Limb (tissue), 2 donors: Measurements from ENCODE around the gene SRPK3.
A peak's percentile ranks its signal among the peaks of the same experiment; 100 is the strongest.
"Not testable (repeated sequence)": the region's sequence is repeated elsewhere in the genome, so short reads cannot be mapped to it uniquely, and the experiment has no call there.

Source experiments
- DNase-seq, 2 donors: peaks; one replicate each; pipeline ENCODE4 v3.0.0-alpha.2; 2016; ENCODE audit errors: extremely low spot score in 2 of 2

Gene SRPK3

GRCh38 chrX:153805436-153805835, 24.6 kb downstream of the SRPK3 start:
- DNase-seq, result no peak

GRCh38 chrX:153806999-153807575, 26.2 kb downstream of the SRPK3 start:
- DNase-seq, result no peak

DNA sequence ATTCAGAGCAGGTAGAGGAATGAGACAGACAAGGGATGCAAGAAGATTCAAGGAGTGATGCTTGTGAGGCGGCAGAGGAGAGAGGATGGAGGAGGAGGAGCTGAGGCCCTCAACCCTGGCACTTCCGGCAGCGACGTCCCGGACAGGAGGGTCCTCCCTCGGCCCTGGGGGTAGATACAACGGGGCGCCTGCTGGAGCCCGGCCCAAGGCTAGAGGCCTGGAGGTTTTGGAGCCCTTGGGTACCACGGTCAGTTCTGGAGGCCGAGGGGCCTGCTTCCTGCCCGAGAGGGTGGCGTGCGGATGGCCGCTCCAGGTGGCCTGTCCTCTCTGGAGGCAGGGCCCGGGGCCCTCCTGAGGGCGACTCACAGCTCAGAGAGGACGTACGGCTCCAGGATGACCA, 27.1 kb downstream of the SRPK3 start:
- no peak for DNase-seq

GRCh38 chrX:153812220-153812619, 31.4 kb downstream of the SRPK3 start:
- no peak for DNase-seq

DNA sequence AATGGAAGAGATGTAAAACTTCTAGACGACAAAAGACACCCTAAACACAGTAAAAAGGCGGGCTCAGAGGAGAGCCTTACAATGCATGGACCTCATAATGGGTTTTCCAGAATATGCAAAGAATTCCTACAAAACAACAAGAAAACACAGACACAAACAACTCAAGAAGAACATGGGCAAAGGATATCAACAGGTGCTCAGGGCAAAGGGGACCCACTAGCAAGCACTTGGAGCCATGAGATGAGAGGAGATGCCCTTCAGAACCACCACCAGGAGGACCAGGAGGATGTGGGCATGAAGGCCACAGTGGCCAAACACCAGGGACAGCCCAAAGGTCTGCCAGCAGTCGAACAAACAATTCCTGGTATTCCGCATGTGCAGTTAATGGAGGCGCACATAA, 32.3 kb downstream of the SRPK3 start:
- DNase-seq, result no peak

GRCh38 chrX:153814591-153815315, 33.9 kb downstream of the SRPK3 start:
- DNase-seq, result no peak

GRCh38 chrX:153816831-153817690, 36.2 kb downstream of the SRPK3 start:
- no peak for DNase-seq

DNA sequence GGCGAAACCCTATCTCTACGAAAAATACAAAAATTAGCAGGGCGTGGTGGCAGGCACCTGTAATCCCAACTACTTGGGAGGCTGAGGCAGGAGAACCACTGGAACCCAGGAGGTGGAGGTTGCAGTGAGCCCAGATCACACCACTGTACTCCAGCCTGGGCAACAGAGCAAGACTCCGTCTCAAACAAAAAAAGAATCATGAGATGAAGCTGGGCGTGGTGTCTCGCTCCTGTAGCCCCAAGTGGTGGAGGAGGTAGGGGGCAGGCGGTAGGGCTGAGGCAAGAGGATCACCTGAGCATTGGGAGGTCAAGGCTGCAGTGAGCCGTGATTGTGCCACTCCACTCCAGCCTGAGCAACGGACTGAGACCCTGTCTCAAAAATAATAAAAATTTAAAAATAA, 37.2 kb downstream of the SRPK3 start:
- DNase-seq, result not testable (repeated sequence)

DNA sequence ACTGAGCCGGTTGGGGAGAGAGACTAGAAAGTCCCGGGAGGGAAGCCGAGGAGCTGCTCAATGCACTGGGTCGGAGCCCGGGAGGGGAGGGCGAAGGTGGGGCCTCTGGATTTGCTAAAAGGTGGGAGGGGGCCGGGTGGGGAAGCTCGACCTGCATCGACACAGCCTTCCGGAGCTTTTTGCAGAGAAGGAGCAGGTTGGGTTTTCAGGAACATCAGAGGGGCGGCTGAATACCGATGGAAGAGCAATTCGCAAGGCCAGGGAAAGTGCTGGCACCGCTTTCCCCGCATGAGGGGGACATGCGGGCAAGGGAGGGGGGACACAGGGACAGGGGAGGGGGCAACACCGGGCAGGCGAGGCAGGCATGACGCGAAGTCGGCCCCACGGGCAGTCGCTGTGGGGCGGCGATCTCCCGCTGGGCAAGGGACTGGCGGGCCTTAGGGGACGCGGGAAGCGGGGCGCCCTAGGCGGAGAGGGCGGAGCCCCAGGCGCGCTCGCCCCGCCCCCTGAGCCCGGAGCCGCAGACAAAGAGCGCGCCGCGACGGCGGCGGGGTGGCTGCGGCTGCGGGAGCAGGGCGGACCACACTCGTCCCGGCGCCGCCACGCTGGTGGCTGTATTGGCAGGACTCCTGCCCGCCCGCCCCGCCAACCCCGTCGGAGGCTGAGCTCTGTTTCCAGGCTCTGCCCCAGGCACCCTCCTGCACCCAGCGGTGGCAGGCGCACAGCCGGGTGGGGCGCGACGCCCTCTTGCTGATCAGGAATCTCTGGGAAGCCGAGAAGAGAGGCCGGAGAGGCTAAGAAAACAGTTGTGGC, 37.9 kb downstream of the SRPK3 start:
- DNase-seq, result peak in 1 of 2 donors; percentile 70

GRCh38 chrX:153819384-153820040, 38.7 kb downstream of the SRPK3 start:
- no peak for DNase-seq

DNA sequence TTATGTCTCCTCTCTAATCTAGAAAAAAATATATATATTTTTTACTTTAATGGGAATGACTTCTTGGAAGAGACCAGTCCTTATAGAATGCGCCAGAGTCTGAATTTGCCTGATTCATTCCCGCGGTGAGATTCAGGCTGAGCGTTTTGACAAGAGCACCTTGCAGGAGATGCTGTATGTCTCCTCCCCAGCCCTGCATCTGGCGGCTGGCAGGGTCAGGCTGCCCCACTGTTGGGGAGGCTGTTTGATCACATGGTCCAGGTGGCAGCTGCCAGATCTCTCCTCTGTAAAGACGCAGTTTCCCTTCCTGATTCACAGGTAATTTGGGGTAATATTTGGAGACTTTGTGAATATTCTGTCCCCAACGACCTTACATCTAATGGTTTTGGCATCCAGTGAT, 39.8 kb downstream of the SRPK3 start:
- DNase-seq, result no peak

DNA sequence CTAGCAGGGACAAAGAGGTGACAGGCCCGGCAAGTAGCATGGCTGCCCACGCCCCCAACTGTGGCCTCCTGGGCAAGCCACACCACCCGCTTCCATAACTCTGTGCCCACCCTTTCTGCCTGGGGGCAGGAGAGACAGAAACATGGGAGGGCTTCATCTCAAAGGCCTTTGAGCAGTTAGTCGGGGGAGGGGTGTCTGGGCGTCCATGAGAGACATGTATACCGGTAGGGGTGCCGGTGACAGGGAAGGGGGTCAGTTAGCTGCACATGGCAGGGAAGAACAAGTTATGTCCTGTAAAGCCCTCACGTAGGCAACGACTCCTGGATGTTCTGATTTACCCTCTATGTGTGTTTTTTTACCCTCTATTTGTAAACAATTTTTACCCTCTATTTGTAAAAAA, 40.2 kb downstream of the SRPK3 start:
- no peak for DNase-seq

DNA sequence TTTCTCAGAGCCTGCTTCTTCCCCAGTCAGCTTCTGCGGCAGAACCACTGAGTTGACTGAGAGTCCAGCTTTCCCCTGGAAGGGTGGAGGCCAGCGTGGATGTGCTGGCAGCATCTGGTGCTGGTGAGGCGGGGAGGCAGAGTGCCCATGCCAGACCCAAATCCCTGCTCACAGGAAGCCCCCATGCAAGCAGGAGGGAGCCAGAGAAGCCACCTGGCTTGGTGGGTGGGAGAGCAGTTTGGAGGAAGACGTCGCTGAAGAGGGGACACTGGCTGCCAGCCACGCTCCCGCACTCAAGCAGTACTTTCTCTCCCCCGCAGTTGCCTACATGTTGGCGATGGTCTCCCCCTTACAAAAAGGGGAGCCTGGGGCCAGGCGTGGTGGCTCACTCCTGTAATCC, 43.5 kb downstream of the SRPK3 start:
- DNase-seq, result no peak

GRCh38 chrX:153825042-153825441, 44.2 kb downstream of the SRPK3 start:
- no peak for DNase-seq

DNA sequence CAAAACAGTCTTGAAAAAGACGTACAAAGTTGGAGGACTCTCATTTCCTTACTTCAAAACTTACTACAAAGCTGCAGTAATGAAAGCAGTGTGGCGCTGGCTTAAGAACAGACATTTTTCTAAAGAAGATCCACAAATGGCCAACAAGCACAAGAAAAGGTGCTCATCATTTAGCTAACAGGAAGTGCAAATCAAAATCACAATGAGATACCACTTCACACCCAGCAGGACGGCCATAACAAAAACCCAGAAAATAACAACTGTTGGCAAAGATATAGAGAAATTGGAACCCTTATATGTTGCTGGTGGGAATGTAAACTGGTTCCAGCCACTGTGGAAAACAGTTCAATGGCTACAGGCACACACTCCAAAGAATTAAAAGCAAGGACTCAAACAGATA, 46.2 kb downstream of the SRPK3 start:
- DNase-seq, result no peak

DNA sequence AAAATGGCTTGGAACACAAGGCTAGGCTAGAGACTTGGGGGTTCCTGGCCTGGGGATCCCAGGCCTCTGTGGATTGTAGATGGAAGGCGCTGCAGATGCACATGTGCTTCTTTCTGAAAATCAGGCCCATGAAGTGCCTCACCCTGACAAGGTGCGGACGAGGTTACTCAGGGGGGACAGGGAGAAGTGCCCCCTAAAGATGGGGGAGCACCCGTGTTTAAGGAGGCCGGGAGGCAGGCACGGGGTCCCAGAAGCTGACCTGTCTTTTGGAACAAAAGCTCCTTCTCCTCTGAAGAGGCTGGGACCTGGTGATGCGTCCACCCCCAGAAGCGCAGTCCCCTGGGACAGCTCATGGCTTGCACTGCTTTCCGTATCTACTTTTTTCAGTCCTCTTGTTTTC, 47.1 kb downstream of the SRPK3 start:
- no peak for DNase-seq

DNA sequence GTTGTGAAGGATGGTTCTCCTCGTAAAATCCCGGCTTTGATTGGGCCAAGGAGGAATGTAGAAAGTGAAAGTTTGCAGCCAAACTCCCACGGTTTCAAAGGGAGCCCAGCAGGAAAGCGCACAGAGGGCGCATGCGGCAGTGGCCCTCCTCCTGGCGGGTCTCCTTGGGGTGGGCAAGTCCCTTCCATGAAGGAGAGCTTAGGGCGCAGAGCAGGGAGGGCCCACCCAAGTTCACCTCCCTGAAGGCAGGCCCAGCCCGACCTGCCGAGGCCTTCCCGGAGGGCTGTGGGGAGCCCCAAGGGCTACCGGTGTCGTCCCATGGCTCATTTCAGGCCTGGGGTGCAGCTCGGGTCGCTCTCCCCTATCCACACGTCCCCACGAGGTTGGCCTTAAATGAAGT, 47.5 kb downstream of the SRPK3 start:
- DNase-seq, result no peak

- DNase-seq, result no peak
Observed at GRCh38 chrX:153828723-153829548, 48.1 kb downstream of the SRPK3 start.

GRCh38 chrX:153829549-153829798, 48.6 kb downstream of the SRPK3 start:
- no peak for DNase-seq

DNA sequence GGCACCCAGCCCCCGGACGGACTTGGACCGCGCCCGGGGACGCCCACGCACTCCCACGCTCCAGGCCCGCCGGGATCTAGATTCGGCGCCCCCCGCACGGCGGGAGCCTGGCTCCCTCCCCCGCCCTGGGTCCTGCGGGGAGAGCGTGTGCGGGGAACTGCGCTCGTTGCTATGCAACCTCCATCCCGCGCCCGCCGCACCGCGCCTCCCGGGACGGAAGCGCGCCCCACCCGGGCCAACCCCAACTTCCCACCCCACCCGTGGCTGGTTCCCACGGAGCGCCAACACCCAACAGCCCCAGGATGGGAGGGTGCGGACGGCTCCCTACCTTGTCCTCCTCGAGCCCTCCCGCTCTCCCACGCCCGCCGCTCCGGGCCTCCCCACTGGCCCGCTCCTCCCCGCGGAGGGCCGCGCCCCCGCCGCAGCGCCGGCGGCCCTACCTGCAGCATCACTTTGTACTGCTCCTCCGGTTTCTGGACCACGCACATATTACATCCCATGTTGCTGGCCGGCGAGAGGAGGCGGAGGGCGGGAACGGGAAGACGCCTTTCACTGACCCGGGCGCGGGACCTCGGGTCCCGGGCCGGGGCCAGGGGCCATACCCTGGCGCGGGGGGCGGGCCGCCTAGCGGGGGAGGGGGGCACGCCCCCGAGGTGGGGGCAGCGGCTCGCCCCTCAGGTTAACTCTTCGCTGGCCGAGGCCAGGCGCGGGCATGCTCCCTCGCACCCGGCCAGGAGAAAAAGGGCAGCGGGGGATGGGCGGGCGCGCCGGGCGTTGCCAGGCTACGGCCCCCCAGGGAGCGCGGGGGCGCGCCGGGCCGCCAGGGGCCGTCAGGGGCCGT, 49.2 kb downstream of the SRPK3 start, which contains the start of gene PDZD4:
PDZD4 (minus strand) TSS at position 746 of the 841 bp plus-strand sequence; CDS start at position 500, 246 bp downstream.
- no peak for DNase-seq
